Suprapubic skin (tissue), 3 donors: Measurements from ENCODE around the gene ADGRA1.

Source experiments
- POLR2A ChIP-seq, 2 donors: fragments of 450-650 bp; IDR thresholded peaks; one replicate each; pipeline ENCODE4 v1.6.1; 2017; ENCODE audit warnings: antibody characterized with exemption in 2 of 2, mild to moderate bottlenecking in 2 of 2, moderate library complexity in 2 of 2
- TF ChIP-seq, protein P1 (sequence below), 2 donors: fragments of 200-600 bp in 1 of 2; fragments of 450-650 bp in 1 of 2; sonication (generic) in 1 of 2; IDR thresholded peaks; one replicate each; pipeline ENCODE4 v1.5.1; 2016 to 2019; ENCODE audit warnings: antibody characterized with exemption in 2 of 2, mild to moderate bottlenecking in 1 of 2, moderate library complexity in 1 of 2

DNA sequence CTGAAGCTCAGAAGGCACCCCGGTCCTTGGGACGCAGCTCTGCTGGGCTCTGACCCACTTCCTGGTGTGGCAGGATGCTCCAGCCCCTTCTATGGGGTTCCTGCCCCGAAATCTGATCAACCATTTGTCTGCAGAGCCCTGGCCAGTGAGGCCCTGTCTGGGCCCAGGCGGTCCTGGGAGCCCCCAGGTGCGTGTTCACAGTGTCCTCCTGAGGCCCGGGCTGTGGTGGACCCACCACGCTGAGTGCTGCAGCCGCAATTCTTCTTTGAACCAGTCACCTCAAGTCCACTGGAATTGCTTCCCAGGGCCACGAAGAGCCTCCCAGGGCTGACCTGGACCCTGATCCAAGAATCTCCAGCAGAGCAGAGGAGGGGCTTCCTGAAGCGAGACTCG lies 91.4 kb downstream of the ADGRA1 start:
- TF ChIP-seq, protein P1, sequence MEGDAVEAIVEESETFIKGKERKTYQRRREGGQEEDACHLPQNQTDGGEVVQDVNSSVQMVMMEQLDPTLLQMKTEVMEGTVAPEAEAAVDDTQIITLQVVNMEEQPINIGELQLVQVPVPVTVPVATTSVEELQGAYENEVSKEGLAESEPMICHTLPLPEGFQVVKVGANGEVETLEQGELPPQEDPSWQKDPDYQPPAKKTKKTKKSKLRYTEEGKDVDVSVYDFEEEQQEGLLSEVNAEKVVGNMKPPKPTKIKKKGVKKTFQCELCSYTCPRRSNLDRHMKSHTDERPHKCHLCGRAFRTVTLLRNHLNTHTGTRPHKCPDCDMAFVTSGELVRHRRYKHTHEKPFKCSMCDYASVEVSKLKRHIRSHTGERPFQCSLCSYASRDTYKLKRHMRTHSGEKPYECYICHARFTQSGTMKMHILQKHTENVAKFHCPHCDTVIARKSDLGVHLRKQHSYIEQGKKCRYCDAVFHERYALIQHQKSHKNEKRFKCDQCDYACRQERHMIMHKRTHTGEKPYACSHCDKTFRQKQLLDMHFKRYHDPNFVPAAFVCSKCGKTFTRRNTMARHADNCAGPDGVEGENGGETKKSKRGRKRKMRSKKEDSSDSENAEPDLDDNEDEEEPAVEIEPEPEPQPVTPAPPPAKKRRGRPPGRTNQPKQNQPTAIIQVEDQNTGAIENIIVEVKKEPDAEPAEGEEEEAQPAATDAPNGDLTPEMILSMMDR (IDR thresholded peaks at IDR 0.05): no peak
- TF ChIP-seq POLR2A (IDR thresholded peaks at IDR 0.05): no peak
